AG08396 (cell line): Measurements from ENCODE around the gene BRAF.
"Not testable (repeated sequence)": the region's sequence is repeated elsewhere in the genome, so short reads cannot be mapped to it uniquely, and the experiment has no call there.

Experiments
- DNase-seq: peaks from one replicate; pipeline ENCODE4 v3.0.0; 2012; ENCODE audit warnings: low spot score, mixed read lengths

The BRAF gene

DNA sequence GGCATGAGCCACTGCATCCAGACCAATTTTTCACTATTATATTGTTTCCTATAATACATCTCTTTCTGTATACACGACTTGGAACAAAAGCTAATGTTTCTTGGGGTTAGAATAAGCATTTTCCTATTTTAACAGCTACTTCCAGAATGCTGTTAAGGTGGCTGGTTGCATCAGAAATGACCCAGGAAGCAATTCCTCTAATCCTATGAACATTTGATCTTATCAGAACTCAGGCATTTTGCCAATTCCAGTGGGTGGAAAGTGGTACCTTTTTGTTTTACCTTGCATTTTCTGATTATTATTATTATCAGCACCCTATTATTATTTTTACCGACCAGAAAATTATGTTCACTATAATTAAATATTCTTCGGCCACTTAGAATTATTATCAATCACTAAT is 154.9 kb downstream of the BRAF start:
- no peak for DNase-seq

DNA sequence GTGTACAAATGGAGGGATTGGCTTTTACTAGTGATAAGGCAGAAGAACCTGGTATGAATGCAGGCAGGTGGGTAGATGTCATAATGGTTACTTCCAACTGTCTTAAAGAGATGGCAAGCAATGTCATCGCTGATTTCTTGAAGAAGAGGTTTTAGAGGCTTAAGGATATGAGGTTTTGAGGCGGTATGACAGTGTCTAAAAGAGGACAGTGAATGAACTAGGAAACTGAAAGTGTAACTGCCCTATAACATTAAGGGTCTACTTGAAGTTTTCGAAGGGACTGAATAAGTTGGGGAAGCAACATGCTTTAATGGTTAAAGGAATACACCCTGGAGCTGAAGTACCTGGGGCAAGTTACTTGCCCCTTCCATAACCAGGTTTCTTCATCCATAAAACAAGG is 157.3 kb downstream of the BRAF start:
- no peak for DNase-seq

DNA sequence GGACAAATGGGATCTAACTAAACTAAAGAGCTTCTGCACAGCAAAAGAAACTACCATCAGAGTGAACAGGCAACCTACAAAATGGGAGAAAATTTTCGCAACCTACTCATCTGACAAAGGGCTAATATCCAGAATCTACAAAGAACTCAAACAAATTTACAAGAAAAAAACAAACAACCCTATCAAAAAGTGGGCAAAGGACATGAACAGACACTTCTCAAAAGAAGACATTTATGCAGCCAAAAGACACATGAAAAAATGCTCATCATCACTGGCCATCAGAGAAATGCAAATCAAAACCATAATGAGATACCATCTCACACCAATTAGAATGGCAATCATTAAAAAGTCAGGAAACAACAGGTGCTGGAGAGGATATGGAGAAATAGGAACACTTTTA is 159.3 kb downstream of the BRAF start:
- not testable (repeated sequence) for DNase-seq

DNA sequence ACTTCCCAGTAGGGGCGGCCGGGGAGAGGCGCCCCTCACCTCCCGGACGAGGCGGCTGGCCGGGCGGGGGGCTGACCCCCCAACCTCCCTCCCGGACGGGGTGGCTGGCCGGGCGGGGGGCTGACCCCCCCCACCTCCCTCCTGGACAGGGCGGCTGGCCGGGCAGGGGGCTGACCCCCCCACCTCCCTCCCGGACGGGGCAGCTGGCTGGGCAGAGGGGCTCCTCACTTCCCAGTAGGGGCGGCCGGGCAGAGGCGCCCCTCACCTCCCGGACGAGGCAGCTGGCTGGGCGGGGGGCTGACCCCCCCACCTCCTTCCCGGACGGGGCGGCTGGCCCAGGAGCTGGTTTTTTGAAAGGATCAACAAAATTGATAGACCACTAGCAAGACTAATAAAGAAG is 161.6 kb downstream of the BRAF start:
- not testable (repeated sequence) for DNase-seq

- not testable (repeated sequence) for DNase-seq
These were observed 163.4 kb downstream of the BRAF start for GRCh38 chr7:140761375-140761774.

DNA sequence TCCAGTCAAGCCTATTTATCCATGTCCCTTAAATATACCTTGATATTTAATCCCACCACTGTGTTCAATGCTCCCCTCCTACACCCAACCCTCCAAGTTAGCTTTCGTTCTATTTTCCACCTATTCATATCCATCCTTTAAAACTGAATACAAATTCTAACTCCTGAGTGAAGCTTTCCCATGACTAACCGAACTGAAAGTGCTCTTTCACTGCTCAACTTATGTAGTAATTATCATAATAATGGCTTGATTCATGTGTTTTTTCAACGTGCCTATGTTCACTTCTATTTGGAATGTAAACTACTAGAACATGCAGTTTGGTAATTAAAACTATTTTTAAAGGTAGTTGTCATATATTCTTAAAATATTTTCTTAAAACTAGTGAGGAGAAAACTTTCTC is 170.2 kb downstream of the BRAF start:
- no peak for DNase-seq

- no peak for DNase-seq
These were observed 172.2 kb downstream of the BRAF start for GRCh38 chr7:140752533-140752932.

DNA sequence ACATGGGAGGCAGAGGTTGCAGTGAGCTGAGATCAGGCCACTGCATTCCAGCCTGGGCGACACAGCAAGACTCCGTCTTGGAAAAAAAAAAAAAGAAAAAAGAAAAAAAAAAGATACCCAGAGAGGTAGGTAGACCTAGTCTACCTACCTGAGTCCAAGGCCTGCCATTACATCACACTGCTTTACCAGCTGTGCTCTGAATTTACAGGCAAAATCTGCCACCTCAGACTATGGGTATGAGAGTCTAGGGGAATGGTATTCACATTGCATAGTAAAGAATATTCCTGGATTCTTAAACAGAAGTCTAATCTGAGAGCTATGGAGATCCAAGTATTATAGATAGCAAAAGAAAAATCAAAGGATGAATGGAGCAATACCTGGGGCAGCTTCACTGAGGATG is 178.0 kb downstream of the BRAF start:
- no peak for DNase-seq

DNA sequence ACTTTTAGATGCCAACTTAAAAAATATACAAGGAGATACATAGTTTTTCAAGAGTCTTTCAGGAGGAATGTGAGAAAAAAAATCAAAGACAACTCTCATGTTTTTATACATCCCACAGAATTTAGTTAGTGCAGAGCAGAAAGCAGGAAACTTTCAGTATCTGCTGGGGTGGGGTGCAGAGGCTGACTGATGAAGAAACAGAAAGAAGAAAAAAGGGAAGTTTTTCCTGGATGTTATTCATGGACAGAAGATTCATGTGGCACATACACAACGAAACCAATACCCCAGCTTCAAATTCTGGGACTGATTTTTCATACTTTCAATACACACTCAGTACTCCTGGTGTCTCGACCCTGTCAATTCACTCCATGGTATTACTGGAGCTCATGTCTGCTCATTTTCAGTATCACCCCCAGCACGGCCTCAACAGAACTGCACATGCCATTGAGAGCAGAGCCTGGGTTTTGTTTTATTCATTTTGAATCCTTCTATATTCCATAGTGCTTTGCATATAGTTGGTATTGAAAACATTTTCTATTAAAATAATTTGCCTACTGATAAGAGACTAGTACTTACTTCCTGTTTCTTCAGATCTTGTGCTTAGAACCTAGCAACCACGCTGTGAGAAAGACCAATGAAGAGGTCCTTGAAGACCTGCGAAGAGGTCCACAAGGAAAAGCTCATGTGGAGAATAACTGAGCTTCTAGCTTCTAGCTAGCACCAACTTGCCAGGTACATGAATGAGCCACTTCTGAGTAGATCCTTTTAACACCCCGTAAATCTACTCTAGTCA is 179.3 kb downstream of the BRAF start:
- DNase-seq = no peak

GRCh38 chr7:140744005-140744404 is 180.7 kb downstream of the BRAF start:
- DNase-seq = no peak

GRCh38 chr7:140743255-140743654 is 181.5 kb downstream of the BRAF start:
- DNase-seq = not testable (repeated sequence)

DNA sequence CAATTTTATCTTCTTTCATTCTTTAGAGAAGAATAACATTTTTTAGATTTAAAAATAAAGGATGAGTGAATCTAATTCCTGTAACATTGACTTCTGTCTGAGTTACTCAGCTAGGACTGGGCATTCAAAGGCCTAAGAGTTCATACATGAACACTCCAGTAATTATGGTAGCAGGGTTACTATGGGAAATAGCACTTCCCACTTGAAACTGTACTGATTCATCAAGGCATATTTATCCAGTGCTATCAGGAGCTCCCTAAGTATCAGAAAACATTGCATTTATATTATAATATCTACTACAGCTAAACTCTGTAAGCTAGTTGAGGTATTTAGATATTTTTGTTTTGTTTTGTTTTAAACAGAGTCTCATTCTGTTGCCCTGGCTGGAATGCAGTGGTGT is 186.4 kb downstream of the BRAF start:
- DNase-seq = no peak

DNA sequence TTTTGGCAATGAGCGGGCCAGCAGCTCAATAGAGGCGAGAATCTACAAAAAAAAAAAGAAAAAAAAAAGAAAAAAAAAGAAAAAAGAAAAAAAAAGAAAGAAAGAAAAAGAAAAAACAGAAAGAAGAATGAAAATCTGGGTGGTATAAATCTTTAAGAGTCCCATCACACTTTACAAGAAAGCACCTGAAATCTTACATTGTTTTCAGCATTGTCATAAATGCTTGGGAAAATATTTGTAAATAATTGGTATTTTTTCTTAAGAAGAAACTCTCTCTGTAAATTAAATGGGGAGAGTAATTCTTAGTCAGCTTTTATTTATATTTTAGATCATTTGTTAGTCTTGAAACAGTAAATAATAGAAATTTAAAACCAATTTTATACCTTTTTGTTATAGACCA is 190.0 kb downstream of the BRAF start:
- no peak for DNase-seq

DNA sequence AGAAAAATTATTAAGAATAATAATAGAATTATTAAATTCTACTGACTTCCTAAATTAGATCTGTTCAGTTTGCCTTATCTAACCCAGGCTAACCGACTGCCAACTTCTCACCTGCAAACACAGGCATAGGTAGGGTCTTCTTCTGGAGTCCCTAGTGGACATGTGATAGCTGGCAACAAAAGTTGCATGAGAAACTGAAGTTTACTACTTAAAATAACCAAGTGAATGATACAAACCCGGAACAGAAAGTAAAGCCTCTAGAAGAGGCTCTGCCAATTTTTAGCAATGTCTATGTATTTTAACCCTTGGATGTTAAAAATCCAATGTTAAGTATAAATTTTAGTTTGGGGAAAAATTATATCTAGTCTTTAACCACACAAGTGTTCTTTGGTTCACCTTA is 190.6 kb downstream of the BRAF start:
- DNase-seq = no peak

- no peak for DNase-seq
These were observed 192.3 kb downstream of the BRAF start for GRCh38 chr7:140732416-140732815.

GRCh38 chr7:140726281-140726680 is 198.4 kb downstream of the BRAF start:
- no peak for DNase-seq

- no peak for DNase-seq
These were observed 200.0 kb downstream of the BRAF start for GRCh38 chr7:140724706-140725105.

- DNase-seq = no peak
These were observed 201.2 kb downstream of the BRAF start for GRCh38 chr7:140723574-140723973.

GRCh38 chr7:140723006-140723405 is 201.7 kb downstream of the BRAF start:
- no peak for DNase-seq

- no peak for DNase-seq
These were observed 202.5 kb downstream of the BRAF start for GRCh38 chr7:140722254-140722653.

- DNase-seq = no peak
These were observed 205.0 kb downstream of the BRAF start for GRCh38 chr7:140719721-140720120.

DNA sequence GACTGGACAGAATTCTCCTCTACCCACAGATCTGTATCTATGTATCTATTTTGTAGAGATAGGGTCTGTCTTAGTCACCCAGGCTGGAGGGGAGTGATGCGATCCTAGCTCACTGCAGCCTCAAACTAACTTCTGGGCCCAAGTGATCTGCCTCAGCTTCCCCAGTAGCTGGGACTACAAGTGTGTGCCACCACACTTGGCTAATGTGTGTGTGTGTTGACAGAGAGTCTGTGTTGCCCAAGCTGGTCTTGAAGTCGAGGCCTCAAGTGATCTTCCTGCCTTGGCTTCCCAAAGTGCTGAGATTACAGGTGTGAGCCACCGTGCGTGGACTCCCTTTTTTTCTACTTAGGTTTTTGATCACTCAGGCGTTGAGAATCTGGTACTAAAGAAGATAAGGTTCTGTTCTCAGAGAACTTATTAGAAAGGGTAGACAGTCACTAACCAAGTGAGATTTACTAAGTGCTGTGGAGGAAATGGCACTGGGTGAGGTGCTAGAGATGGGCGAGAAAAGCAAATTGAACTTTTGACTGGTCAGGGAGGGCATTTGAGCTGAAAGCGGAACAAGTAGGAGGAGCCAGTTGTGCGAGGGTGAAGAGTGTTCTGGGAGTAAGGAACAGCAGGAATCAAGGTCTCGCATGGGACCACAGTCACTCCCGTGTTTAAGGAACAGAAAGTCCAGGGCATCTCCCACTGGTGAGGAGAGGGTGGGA is 210.2 kb downstream of the BRAF start:
- no peak for DNase-seq

GRCh38 chr7:140712392-140712791 is 212.3 kb downstream of the BRAF start:
- DNase-seq = not testable (repeated sequence)

- not testable (repeated sequence) for DNase-seq
These were observed 216.0 kb downstream of the BRAF start for GRCh38 chr7:140708764-140709163.
